HG02840 (cell line): ENCODE data around the gene HAL.
"Not testable (repeated sequence)": the region's sequence is repeated elsewhere in the genome, so short reads cannot be mapped to it uniquely, and the experiment has no call there.

Experiments
- ATAC-seq: cut with Tn5 transposase; IDR thresholded peaks from one replicate; pipeline ENCODE4 v1.9.1; 2021; ENCODE audit warnings: mild to moderate bottlenecking, moderate library complexity, moderate number of reproducible peaks; ENCODE audit not compliant: unreplicated experiment, low FRiP score

The HAL gene

DNA sequence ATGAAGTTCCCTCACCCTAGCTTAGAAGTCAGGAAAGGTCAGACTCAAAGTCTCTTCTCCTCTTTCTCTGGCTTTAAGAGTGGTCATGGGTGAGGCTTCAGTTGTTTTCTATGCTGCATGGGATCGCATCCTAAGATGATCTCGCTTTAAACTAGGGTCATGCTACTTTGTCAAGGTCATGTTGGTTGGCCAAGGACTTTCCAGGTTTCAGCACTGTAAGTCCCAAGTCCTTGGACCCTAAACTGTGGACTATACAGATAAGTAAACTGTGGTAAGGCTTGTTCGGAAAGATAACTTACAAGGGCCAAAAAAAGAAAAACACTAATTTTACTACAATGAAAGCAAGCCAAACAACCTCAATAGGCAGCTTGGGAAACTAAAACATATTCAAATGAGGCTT lies 17.4 kb downstream of the HAL start:
- no peak for ATAC-seq

DNA sequence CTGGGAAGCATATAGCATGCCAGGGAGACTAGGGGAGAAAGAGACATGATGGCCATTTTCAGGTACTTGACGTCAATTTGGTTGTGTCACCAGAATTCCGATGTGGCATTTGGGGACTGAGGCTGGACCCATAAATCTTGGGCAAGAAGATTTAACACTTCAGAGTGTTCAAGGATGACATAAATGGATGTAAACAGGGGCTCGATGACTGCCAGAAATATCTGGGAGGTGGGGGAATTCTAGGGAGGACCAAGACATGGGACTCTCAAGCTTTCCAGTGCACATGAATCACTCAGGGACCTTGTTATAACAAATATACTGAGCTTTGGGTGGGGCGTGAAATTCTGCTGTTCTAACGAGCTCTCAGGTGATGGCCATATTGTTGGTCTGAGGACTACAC lies 17.8 kb downstream of the HAL start:
- no peak for ATAC-seq

DNA sequence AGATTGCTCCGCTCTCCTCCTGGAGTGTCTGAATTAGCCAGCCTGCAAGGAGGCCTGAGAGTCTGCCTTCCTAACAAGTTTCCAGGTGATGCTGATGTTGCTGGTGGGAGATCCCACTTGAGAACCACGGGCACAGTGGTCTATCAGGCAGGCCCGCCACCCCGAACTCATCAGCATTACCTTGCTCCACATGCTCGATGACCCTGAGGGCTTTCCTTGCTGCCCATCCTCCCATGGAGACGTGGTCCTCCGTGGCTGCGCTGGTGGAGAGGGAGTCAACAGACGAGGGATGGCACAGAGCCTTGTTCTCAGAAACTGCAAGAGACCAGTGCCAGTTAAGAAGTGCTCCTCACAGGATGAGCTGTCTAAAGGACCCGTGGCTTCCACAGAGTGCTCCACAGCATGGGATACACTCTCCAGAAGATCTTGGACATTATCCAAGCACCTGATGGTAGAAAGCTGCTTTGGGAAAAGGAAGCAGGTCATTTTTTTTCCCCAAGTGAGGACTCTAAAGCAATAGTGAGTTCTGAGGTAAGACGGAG lies 18.3 kb downstream of the HAL start:
- no peak for ATAC-seq

DNA sequence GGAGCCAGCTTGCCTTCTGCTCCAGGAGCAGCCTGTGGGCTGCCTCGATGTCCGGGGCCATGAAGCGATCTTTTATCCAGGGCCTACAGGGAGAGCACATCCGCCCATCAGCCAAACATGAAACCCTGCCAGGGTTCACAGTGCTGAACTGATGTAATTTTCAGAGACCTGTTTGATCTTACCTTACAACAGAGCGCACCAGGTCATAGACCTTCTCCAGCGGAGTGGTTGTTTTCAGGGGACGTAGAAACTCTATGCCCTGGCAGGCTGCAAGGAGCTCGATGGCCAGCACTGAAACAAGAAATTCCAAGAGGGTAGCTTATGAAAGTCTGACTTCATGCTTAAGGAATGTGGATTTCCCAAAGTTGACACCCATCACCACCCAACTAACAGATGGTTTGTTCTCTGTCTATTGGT lies 19.7 kb downstream of the HAL start:
- no peak for ATAC-seq

DNA sequence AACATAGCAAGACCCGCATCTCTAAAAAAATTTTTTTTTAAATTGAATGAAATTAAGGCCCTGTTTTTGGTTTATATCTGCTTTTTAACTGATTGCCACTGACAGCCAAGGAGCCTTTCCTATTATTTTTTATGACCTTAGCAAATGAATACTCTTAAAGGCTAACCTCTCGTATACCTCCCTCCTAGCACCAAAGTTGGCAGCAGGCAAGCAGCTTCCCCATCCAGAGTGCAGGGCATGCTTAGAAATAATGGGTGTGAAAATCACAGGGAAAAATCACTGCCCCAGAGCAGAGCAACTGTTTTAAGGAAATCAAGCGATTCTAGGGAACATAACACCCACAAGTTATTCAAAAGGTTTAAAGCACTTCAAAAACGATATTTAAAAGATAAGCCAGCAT lies 20.7 kb downstream of the HAL start:
- no peak for ATAC-seq

DNA sequence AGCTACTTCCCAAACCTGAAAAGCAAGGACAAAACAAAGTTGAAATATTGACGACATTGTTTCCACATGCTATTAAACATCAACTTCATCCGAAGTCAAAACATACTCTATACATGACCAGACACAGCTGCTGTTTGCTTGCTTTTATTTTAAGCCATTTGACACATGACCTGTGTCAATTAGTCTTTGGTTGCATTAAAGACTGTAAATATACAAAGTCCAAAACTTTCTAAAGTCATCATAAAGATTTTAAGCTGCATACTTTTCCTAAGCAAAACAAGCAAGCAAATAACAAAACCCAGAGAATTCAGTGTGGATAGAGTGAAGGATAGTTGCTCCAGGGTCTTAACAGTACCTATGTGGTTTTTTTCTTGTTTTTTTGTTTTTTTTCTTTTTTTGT lies 21.8 kb downstream of the HAL start:
- no peak for ATAC-seq

DNA sequence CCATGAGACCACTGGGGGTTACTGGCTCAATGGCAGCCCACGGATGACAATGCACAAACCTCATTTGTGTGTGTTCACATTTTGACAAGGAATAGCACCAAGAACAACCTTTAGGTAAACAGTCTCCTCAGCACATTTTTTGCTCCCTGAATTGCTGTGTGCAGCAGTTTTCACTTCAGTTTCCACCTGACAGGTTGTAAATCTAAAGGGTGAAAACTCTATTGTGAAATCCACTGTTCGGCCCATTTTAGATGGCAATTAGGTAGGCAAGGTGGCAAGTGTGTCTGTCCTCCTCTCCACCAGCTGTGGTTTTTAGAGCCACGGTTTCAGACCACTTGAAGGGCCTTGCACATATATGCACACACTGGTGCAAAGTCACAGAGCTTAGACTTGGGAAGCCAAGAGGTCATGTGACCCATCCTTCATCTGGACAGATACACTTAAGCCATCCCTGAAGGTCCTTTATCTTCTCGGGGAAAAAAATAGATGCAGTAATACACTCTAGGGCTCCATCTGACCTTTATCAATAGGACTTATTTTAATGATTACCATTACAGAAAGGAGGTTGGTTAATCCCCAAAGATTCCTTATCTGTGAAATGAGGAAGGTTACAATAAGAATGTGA lies 23.2 kb downstream of the HAL start:
- no peak for ATAC-seq

DNA sequence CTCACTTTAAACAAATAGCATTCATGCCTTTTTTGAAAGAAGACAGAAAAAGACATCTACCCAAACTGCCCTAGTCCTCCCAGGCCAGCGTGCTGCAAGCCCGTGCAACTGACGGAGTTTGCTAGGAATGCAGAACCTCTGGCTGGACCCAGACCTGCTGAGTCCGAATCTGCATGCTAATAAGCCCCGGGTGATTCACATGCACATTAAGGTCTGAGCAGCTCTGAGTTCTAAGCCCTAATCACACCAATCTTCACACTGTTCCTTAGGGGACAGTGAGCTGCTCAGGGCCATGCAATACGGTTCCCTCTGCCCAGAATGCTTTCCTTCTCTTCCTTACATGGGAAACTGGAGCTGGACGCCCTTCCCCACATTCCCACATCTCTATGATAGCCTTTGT lies 25.2 kb downstream of the HAL start:
- no peak for ATAC-seq

DNA sequence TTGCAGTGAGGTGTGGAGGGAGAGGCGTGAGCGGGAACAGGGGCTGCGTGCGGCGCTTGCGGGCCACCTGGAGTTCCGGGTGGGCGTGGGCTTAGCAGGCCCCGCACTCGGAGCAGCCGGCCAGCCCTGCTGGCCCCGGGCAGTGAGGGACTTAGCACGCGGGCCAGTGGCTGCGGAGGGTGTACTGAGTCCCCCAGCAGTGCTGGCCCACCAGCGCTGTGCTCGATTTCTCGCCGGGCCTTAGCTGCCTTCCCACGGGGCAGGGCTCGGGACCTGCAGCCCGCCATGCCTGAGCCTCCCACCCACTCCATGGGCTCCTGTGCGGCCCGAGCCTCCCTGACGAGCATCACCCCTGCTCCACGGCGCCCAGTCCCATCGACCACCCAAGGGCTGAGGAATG lies 27.0 kb downstream of the HAL start:
- not testable (repeated sequence) for ATAC-seq

DNA sequence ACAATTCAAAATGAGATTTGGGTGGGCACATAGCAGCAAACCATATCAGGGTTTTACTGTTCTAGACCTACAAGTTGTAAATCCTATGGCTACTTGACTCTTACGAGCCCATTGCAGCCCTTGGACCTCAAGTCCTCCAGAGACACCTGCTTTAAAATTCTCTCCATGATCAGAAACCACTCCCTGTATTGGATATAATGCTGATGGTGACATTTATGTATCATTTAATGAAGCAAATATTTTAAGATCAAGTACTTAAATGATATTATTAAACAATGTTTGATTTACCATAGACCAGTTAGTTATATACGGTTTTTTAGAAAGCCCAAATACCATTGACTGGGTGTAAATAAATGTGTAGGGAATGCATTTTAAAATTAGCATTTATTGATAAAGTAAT lies 28.8 kb downstream of the HAL start:
- no peak for ATAC-seq

DNA sequence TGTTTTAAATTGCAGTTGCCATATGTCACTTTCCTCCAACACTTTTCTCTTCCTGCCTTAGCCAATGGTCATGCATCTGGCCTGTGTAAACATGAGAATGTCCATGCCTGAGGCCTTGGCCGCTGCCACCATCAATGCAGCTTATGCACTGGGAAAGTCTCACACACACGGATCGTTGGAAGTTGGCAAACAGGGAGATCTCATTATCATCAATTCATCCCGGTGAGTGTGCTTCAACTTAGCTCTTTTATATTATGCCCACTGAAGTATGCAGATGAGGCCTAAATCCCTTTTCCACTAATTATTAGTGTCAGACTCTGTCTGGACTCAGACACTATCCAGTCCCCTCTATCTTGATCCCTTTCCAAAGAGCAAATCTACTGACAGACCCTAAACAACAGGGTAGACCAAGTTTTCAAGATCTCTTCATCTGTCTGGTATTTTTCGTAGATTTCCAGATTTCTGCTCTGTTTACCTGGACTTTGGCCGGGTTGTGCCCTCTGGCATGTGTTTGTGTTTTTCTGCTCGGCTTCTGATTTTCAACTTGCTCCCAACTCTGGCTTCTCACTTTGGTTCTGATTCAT lies 29.8 kb downstream of the HAL start:
- ATAC-seq, result no peak

DNA sequence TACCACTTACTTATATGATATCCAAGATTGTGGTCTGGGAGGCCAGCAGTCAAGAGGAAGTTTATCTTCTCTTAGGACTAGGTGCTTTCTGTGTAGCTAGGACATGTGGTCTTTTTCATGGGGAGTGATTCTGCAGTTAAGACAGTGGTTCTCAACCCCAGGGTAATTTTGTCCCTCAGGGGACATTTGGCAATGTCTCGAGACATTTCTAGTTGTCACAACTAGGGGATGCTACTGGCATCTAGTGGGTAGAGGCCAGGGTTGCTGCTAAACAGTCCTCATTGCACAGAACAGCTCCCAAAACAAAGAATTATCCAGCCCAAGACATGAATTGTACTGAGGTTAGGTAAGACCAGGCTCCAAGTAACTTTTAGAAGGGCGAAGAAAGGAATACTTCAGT lies 33.0 kb downstream of the HAL start:
- ATAC-seq, result no peak

DNA sequence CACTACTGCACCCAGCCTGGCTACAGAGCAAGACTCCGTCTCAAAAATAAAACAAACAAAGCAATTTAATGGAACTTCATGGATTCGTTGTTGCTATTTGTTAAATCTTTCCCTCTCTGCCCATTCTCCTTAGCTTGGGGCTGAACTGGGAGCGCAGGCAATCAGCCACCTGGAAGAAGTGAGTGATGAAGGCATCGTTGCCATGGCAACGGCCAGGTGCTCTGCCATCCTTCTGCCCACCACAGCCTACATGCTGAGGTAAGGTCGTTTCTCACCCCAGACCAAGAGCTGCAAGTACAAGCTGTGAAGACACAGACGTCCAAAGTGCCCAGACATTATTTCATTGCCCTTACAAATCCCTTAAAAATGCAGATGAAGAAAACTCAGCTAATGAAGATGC lies 33.9 kb downstream of the HAL start:
- no peak for ATAC-seq

DNA sequence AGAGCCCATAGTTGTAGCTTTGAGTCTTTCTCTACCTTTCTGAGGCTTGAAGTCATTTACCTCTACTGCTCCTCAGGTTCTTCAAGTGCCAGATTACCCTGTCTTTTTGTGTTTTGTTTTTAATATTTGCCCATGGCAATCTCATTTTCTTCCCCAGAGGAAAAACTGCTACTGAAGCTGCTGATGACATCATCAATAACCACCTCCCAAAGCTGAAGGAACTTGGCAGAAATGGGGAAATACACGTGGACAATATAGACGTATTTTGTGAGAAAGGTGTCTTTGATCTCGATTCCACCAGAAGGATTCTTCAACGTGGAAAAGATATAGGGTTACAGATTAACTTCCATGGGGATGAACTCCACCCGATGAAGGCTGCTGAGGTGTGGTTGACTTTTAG lies 35.9 kb downstream of the HAL start:
- no peak for ATAC-seq

DNA sequence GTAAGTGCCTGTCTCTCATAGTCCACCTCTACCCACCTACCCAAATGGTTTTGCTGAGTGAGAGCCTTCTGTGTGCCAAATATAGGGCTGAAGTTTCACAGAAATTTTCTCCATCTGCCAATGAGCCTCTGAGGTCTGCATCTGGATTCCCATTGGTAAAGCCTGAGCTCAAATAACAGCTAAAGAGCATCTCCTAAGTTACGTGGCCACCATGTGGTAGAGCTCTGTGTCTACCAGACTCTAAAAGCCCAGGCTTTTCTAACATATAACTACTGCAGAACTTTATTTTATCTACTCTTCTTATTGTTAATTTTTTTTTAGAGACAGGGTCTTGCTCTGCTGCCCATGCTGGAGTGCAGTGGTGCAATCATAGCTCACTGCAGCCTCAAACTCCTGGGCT lies 37.0 kb downstream of the HAL start:
- no peak for ATAC-seq

DNA sequence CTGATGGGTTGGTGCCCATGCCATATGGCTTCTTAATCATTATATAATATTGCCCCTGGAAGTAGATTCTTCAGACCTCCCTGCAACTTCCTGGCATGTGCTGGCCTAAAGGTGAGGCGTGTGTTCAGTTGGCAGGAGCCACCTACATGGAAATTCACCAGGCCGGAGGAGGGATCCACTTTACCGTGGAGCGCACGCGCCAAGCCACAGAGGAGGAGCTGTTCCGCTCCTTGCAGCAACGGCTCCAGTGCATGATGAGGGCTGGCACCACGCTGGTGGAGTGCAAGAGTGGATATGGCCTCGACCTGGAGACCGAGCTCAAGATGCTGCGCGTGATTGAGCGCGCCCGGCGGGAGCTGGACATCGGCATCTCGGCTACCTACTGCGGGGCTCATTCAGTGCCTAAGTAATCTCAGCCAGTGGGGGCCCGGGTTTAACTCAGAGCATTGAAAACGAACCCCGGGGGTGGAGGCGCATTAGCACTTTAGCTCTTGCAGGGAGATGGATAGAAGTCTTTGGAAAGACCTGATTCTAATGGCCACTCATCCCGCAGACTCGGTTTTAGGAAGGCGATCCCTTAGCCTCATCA lies 39.5 kb downstream of the HAL start:
- no peak for ATAC-seq

DNA sequence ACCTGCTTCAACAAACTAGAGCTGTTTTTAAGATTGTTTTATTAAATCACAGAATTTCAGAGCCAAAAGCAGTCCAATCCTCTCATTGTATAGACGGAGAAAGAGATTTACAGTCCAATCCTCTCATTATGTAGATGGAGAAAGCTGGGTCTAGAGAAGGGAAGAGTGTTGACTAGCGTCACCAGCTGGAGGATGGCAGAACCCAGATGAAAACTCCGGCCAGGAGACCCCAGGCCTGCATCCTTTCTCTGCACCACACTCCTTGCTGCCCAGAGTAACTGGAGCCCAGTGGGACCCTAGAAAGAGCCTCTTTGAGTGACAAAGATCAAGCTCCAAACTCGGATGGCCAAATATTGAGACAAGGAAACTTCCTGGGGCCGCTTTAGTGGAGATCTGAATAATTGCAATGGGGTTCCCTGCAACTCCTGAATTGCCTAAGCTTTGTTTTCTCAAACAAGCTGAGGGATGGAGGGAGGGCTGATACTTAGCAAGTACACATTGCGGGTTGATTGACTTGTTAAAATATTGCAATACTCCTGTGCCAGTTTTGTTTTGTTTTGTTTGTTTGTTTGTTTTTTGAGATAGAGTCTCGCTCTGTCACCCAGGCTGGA lies 40.5 kb downstream of the HAL start:
- ATAC-seq, result no peak

DNA sequence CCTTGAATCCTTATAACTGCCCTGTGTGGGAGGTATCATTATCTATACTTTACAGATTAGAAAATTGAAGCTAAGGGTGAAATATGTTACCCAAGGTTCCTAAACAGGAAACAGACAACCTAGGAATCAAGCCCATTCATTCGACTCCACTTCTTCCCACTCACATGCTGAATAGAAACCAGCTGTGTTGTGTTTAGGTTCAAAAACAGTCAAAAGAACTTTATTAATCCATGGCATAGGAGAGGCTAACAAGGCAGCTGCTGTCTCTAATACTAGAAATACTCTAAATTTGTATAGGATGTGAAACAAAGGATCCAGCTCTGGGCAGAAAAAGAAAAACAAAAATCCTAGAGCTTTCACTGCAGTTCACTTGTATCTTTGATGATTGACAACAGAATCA lies 43.1 kb downstream of the HAL start:
- ATAC-seq, result no peak

DNA sequence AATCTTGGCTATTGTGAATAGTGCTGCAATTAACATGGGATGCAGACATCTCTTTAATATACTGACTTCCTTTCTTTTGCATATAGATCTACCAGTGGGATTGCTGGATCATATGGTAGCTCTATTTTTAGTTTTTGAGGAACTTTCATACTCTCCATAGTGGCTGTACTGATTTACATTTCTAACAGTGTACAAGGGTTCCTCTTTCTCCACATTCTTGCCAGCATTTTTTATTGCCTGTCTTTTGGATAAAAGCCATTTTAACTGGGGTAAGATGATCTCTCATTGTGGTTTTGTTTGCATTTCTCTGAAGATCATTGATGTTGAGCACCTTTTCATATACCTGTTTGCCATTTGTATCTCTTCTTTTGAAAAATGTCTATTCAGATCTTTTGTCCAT lies 44.6 kb downstream of the HAL start:
- ATAC-seq, result no peak

DNA sequence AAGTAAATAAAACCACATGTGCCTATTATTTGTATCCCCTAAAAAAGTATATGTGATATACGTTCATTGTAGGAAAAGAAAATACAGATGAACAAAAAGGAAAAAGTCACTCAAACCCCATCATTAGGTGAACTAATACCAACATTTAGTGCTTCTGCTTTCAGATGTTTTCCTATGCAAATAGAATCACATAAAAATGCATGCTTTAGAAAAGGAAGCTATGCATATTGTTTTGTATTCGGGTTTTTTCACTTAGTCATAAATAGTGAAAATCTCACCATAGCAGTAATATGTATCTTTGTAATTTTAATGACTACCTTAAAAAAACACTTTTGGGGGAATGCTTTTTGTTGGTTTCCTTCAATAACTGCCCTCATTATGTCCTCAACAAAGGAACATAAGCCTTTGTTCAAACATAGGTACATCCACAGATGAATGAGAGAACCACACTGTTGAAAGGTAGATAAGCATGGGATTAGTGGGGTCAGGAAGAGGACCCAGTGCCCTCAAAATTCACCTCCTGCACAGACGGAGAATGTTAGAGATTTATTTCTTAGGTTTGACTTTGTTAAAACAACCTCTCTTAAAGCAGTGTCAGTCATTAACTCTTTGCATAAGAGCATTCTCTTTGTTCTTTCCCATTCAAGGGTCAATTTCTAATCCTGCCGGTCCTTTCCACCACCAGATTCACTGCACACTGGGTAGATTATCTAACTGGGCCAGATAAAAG lies 46.5 kb downstream of the HAL start:
- no peak for ATAC-seq

DNA sequence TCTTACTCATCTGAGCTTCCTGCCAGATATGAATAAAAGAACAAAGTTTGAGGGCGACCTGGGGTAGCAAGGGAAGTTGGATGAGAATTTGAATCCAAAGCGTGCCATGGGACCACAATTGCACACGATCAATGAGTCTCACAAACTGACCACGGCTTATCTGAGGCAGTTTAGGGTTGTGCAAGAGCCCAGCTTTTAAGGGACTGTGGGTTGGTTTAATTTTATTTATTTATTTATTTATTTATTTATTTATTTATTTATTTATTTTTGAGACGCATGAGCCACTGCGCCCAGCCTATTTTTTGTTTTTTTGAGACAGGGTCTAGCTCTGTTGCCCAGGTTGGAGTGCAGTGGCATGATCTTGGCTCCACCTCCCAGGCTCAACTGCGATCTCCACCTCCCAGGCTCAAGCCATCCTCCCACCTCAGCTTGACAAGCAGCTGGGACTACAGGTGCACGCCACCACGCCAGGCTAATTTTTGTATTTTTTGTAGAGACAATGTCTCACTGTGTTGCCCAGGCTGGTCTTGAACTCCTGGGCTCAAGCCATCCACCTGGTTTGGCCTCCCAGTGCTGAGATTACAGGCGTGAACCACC lies 51.9 kb downstream of the HAL start:
- ATAC-seq, result no peak
